ENCODE data around the gene MYO5C. TPM values are rescaled to one million over a fixed set of nuclear protein-coding genes. Genes with fewer than 3 reads are reported as not detected.

Gene MYO5C
- total RNA-seq, 1 donor from 2014 or later = 10.3 TPM

DNA sequence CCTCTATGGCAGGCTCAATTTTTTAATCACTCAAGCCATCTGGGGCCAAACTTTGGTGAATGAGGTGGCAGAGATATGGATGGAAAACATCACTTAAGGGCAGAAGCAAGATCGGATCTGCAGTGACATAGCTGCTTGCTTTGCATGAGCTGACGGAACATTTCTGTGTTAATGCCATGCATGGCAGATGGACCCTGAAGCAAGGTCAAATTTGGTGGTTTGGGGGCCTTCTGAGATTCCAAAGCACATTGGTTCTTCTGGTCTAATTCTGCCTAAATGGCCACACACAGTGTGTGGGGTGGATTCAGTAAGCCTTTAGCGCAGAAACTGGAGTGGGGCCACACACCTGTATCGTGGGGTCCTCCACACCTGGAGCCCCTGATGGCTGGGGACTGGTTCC is 144.7 kb downstream of the MYO5C start:
- Histone ChIP-seq H3K27ac (no peak overlapping the region), H3K4me3 (no peak overlapping the region), H3K4me1 (no peaks in the 10 kb centered on the region), H3K9me3 (no peaks in the 10 kb centered on the region), H3K36me3 (peaks cover 0 to 26% of the 10 kb centered on the region in 2 donors), H3K27me3 (no peaks in the 10 kb centered on the region)
- TF ChIP-seq, protein P1, sequence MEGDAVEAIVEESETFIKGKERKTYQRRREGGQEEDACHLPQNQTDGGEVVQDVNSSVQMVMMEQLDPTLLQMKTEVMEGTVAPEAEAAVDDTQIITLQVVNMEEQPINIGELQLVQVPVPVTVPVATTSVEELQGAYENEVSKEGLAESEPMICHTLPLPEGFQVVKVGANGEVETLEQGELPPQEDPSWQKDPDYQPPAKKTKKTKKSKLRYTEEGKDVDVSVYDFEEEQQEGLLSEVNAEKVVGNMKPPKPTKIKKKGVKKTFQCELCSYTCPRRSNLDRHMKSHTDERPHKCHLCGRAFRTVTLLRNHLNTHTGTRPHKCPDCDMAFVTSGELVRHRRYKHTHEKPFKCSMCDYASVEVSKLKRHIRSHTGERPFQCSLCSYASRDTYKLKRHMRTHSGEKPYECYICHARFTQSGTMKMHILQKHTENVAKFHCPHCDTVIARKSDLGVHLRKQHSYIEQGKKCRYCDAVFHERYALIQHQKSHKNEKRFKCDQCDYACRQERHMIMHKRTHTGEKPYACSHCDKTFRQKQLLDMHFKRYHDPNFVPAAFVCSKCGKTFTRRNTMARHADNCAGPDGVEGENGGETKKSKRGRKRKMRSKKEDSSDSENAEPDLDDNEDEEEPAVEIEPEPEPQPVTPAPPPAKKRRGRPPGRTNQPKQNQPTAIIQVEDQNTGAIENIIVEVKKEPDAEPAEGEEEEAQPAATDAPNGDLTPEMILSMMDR (IDR thresholded peaks at IDR 0.05) = no peak
- TF ChIP-seq POLR2AphosphoS5 (IDR thresholded peaks at IDR 0.05; ENCODE audit: insufficient read depth in 1 of 2, low read depth in 1 of 2) (no peak), POLR2A (IDR thresholded peaks at IDR 0.05) (no peak)
- intact Hi-C loops (cut with DNase I) = no loop called here
- no peak for DNase-seq (ENCODE audit: extremely low spot score in 2 of 2)

DNA sequence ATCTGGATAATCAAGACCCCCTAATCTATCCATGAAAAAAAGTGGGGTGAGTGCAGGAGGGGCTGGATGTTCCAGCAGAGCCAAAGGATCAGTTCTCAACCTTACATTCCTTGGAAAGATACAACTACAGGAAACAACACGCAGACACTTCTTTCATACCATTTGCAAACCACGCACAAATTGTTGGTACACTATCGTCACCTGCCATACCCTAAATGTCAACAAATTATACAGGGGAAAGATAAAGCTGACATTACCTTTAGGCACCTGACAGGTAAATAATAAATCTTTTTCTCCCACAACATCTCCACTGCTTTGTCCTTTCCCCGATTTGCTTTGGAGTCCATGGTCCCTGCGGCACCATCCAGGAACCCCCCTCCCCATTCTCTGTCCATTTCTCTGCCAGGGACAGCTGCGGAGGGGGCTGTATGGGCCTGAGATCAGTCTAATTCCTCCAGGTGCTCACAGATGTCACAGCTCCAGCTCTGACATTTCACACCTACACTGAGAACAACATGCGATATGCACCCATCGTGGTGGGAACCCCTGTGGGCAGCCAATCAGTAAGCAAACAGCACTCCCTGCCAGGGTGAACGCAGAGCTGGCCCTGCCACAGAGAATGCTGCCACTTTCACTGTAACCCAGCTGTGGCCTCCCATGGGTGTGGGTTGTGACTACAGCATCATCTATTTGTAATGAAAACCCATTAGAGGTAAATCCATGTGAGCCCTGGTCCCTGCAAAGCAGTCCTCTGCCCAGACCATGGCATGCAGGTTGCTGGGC is 145.4 kb downstream of the MYO5C start:
- no peaks in the 10 kb centered on the region for H3K27me3 ChIP-seq
- H3K36me3 ChIP-seq = peaks cover 0 to 26% of the 10 kb centered on the region in 2 donors
- no peak overlapping the region for H3K27ac ChIP-seq
- intact Hi-C loops (cut with DNase I) = no loop called here
- H3K4me3 ChIP-seq = no peak overlapping the region
- DNase-seq (ENCODE audit: extremely low spot score in 2 of 2) = no peak
- H3K9me3 ChIP-seq = no peaks in the 10 kb centered on the region
- TF ChIP-seq POLR2A (IDR thresholded peaks at IDR 0.05) (no peak), POLR2AphosphoS5 (IDR thresholded peaks at IDR 0.05; ENCODE audit: insufficient read depth in 1 of 2, low read depth in 1 of 2) (no peak)
- TF ChIP-seq, protein P1 (IDR thresholded peaks at IDR 0.05) = no peak
- no peaks in the 10 kb centered on the region for H3K4me1 ChIP-seq

DNA sequence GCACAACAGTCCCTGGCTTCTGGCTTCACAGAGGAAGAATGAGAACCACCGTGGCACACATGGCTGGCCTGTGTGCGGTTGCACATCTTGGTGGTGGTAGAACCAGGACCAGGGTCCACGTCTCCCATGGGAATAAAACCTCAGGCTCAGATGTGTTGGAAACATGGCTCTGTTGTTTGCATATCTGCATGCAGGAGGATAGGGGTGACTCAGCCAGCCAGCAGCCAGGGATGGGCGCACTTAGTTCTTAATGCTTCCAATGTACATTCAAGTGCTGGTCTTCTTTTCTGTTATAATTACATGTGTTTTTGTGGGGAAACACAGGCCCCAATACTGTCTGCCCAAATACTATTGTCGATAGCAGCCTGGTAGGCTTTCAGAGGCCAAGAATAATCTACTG is 147.2 kb downstream of the MYO5C start:
- H3K27ac ChIP-seq = no peak overlapping the region
- H3K27me3 ChIP-seq = no peaks in the 10 kb centered on the region
- peaks cover 0 to 25% of the 10 kb centered on the region in 2 donors for H3K36me3 ChIP-seq
- no peak overlapping the region for H3K4me3 ChIP-seq
- DNase-seq (ENCODE audit: extremely low spot score in 2 of 2) = no peak
- TF ChIP-seq, protein P1 (IDR thresholded peaks at IDR 0.05) = no peak
- TF ChIP-seq POLR2A (IDR thresholded peaks at IDR 0.05) = no peak
- TF ChIP-seq POLR2AphosphoS5 (IDR thresholded peaks at IDR 0.05; ENCODE audit: insufficient read depth in 1 of 2, low read depth in 1 of 2) = no peak
- H3K4me1 ChIP-seq = no peaks in the 10 kb centered on the region
- intact Hi-C loops (cut with DNase I) = no loop called here
- no peaks in the 10 kb centered on the region for H3K9me3 ChIP-seq

DNA sequence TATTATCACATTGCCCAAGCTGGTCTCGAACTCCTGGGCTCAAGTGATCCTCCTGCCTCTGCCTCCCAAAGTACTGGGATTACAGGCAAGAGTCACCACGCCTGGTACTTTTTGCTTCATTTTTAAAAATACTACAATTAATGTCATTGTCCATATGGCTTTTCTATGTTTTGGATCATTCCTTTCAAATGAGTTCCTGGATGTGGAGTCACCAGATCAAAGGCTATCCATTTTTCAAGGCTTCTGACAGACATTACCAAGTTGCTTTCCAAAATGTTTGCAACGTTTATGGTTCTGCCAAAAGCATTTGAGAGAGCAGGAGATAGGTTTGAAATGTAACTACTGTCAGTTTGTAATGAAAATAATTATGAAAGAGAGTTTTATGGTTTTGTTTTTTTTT is 148.8 kb downstream of the MYO5C start:
- no peak overlapping the region for H3K4me3 ChIP-seq
- intact Hi-C loops (cut with DNase I) = no loop called here
- H3K9me3 ChIP-seq = no peaks in the 10 kb centered on the region
- no peaks in the 10 kb centered on the region for H3K27me3 ChIP-seq
- TF ChIP-seq POLR2AphosphoS5 (IDR thresholded peaks at IDR 0.05; ENCODE audit: insufficient read depth in 1 of 2, low read depth in 1 of 2) (no peak), POLR2A (IDR thresholded peaks at IDR 0.05) (no peak)
- TF ChIP-seq, protein P1 (IDR thresholded peaks at IDR 0.05) = no peak
- DNase-seq (ENCODE audit: extremely low spot score in 2 of 2) = no peak
- no peak overlapping the region for H3K27ac ChIP-seq
- H3K4me1 ChIP-seq = no peaks in the 10 kb centered on the region
- H3K36me3 ChIP-seq = peaks cover 0 to 24% of the 10 kb centered on the region in 2 donors

DNA sequence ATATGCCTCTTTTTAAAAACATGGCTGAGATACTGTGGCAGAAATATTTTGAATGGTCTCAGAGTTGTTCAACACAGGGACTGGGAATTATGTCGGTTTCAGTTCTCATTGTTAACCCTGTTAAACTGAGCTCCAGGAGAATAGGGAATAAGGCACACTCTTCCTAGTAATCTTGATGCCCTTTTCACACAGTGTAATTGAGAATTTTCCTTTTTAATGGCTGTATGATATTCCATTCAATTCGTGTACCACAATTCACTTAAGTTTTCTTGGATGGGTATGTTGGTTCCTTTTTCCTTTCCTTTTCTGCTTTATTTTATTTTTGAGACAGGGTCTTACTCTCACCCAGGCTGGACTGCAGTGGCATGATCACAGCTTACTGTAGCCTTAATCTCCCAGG is 149.3 kb downstream of the MYO5C start:
- DNase-seq (ENCODE audit: extremely low spot score in 2 of 2) = no peak
- no peak for TF ChIP-seq POLR2A (IDR thresholded peaks at IDR 0.05)
- TF ChIP-seq POLR2AphosphoS5 (IDR thresholded peaks at IDR 0.05; ENCODE audit: insufficient read depth in 1 of 2, low read depth in 1 of 2) = no peak
- TF ChIP-seq, protein P1 (IDR thresholded peaks at IDR 0.05) = no peak
- Histone ChIP-seq H3K9me3 (no peaks in the 10 kb centered on the region), H3K36me3 (peaks cover 0 to 20% of the 10 kb centered on the region in 2 donors), H3K4me1 (no peaks in the 10 kb centered on the region), H3K27me3 (no peaks in the 10 kb centered on the region), H3K4me3 (no peak overlapping the region), H3K27ac (no peak overlapping the region)
- intact Hi-C loops (cut with DNase I) = no loop called here

All from vagina (tissue), 2 donors.